GM18868 (cell line): ENCODE data around the gene CSNK1D.
"Not testable (repeated sequence)": the region's sequence is repeated elsewhere in the genome, so short reads cannot be mapped to it uniquely, and the experiment has no call there.

Source experiments
- ATAC-seq: cut with Tn5 transposase; IDR thresholded peaks from one replicate; pipeline ENCODE4 v1.9.1; 2021; ENCODE audit warnings: mild to moderate bottlenecking, moderate library complexity; ENCODE audit not compliant: unreplicated experiment

CSNK1D gene

GRCh38 chr17:82195675-82196672 lies 77.5 kb downstream of the CSNK1D start:
- no peak for ATAC-seq

- no peak for ATAC-seq
Measured at GRCh38 chr17:82194765-82195164, 78.7 kb downstream of the CSNK1D start.

DNA sequence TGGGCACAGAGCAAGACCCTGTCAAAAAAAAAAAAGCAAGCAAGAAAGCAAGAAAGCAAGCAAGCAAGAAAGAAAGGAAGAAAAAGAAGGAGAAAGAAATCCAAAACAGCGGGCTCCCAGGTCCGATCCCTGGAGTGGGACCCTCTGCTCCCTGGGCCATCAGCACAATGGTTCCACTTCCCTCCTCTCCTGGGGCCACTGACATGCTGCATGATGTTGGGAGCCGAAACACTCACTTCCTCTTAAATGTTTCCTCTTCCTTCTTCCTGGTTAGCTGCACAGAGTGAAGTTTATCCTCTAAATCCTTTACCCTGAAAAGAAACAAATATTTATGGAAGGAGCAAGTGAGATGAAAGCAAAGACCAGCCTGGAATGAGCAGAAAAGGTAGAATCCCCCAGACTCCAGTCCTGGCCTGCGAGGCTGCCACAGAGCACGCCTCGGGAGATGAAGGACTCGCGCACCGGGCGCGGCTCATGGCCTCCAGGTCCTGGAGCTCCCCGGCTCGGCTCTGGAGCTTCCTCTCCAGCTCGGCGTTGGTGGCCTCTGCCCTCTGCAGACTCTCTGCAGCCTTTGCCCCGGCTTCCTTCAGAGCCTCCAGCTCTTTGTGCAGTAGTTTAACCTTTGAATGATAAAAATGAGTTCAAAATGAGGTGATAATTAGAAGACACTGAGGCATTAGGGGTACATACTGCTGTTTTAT lies 79.8 kb downstream of the CSNK1D start:
- no peak for ATAC-seq

DNA sequence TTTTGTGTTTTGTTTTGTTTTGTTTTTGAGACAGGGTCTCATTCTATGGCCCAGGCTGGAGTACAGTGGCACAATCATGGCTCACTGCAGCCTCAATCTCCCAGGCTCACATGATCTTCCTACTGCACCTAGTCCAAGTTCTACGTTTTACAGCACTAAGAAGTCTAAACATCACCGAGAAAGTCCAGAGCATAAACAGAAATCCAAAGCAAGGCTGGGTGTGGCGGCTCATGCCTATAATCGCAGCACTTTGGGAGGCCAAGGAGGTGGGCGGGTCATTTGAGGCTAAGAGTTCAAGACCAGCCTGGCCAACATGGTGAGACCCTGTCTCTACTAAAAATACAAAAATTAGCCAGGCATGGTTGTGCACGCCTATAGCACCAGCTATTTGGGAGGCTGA lies 80.5 kb downstream of the CSNK1D start:
- not testable (repeated sequence) for ATAC-seq
